DMS79 (cell line): Measurements from ENCODE around the gene EVA1A.

ENCODE experiments used
- DNase-seq: peaks from one replicate; lab custom pipeline; 2025; lab: John Stamatoyannopoulos, UW

EVA1A gene

DNA sequence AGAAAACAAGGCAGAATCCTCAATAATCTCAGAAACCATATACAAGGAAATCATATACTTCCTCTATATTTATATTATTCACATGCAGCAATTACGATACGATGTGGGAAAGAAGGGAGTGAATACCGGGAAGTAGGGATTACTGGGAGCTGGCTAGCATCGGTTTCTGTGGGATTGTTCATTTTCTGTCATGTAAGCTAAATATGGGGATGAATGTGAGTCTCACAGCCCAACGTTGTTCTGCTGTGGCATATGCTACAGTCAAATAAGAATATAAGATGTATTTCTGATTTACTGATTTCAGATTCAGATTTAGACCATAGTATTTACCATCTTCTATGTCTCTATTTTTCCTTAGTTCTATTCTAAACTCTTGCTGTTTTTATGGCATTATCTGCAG, 113.6 kb downstream of the EVA1A start:
- no peak for DNase-seq
